ENCODE data around the gene GIGYF1. TPM values are rescaled to one million over a fixed set of nuclear protein-coding genes. Genes with fewer than 3 reads are reported as not detected.

The GIGYF1 gene
- total and polyA plus RNA-seq, 2 of the 13 experiments (the other 11 are each of a cell fraction or from before 2014, with no cell fraction given): 7.6 to 16.1 TPM

- TF ChIP-seq HNF4G (IDR thresholded peaks at IDR 0.05; ENCODE audit: borderline replicate concordance, low read depth, low read length) (peak; percentile 95), HNF4G (CRISPR knock-in tag; IDR thresholded peaks at IDR 0.05; ENCODE audit: borderline replicate concordance, low read depth) (peak; percentile 89), SP2 (CRISPR knock-in tag; IDR thresholded peaks at IDR 0.05) (no peak), CC2D1A (CRISPR knock-in tag; IDR thresholded peaks at IDR 0.05) (no peak), LRRFIP1 (CRISPR knock-in tag; conservative IDR thresholded peaks at IDR 0.05) (no peak), TFDP2 (CRISPR knock-in tag; IDR thresholded peaks at IDR 0.05) (no peak), TEF (CRISPR knock-in tag; IDR thresholded peaks at IDR 0.05) (no peak), MXI1 (IDR thresholded peaks at IDR 0.05; ENCODE audit: borderline replicate concordance, low read depth, low read length) (no peak), CENPT (CRISPR knock-in tag; IDR thresholded peaks at IDR 0.05; ENCODE audit: low read depth) (no peak), ZMYM4 (CRISPR knock-in tag; IDR thresholded peaks at IDR 0.05) (0 out of 2 replicates have a peak, but pooled peaks have one; percentile 36), ZNF704 (CRISPR knock-in tag; IDR thresholded peaks at IDR 0.05; ENCODE audit: borderline replicate concordance) (no peak), ATF7 (IDR thresholded peaks at IDR 0.05) (no peak), ATF7 (CRISPR knock-in tag; IDR thresholded peaks at IDR 0.05) (no peak), ZFP82 (CRISPR knock-in tag; IDR thresholded peaks at IDR 0.05; ENCODE audit: borderline replicate concordance) (no peak), ATRX (CRISPR knock-in tag; IDR thresholded peaks at IDR 0.05; ENCODE audit: borderline replicate concordance) (no peak), MAFK (conservative IDR thresholded peaks at IDR 0.05 in 1 of 2, IDR thresholded peaks at IDR 0.05 in 1 of 2; ENCODE audit: low read length in 2 of 2) (no peak), GATAD2A (CRISPR knock-in tag; IDR thresholded peaks at IDR 0.05) (peak; percentile 85), ZNF83 (CRISPR knock-in tag; IDR thresholded peaks at IDR 0.05; ENCODE audit: borderline replicate concordance) (no peak), SNAPC5 (CRISPR knock-in tag; IDR thresholded peaks at IDR 0.05; ENCODE audit: borderline replicate concordance) (no peak), MXD4 (CRISPR knock-in tag; IDR thresholded peaks at IDR 0.05) (peak; percentile 38; the same call in 1 of the 2 replicates), TBL1XR1 (IDR thresholded peaks at IDR 0.05; ENCODE audit: borderline replicate concordance, low read length, partially characterized antibody) (no peak), ZKSCAN5 (CRISPR knock-in tag; IDR thresholded peaks at IDR 0.05) (no peak), PPARG (CRISPR knock-in tag; conservative IDR thresholded peaks at IDR 0.05) (0 out of 2 replicates have a peak, but pooled peaks have one; percentile 35)
These were observed 52.6 kb downstream of the GIGYF1 start, which contains the start of gene TFR2 (continued) for GRCh38 chr7:100641463-100641859.

All from HepG2 (cell line).